GM18517 (cell line): ENCODE measurements around the gene CLEC1A.

Experiments
- ATAC-seq: cut with Tn5 transposase; IDR thresholded peaks from one replicate; pipeline ENCODE4 v1.9.1; 2021; ENCODE audit warnings: mild to moderate bottlenecking, moderate library complexity; ENCODE audit not compliant: unreplicated experiment

Gene CLEC1A

DNA sequence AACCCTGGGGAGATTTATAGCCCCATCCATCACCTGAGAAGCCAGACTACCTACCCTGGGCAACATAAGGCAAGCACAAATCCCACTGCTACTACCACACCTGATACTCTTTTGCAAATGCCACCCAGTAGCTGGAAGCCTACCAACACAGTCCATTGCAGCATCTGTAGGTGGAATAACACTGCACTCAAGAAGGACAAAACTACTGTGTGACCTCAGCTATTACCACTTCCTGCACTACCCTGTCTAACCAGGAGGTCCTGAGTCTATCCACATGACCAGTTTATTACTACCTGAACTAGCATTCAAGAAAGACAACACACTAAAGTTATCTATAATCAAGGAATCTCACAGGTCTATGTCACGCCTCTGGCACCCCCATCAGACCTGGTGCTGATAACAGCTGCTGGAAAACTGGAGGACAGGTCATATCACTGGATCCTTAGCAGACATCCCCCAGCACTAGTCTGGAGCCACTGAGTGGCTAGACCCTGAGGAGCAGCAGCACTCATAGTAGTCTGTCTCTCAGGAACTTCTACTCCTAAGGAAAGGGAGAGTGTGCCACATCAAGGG lies 2.9 kb upstream of the CLEC1A start:
- no peak for ATAC-seq

DNA sequence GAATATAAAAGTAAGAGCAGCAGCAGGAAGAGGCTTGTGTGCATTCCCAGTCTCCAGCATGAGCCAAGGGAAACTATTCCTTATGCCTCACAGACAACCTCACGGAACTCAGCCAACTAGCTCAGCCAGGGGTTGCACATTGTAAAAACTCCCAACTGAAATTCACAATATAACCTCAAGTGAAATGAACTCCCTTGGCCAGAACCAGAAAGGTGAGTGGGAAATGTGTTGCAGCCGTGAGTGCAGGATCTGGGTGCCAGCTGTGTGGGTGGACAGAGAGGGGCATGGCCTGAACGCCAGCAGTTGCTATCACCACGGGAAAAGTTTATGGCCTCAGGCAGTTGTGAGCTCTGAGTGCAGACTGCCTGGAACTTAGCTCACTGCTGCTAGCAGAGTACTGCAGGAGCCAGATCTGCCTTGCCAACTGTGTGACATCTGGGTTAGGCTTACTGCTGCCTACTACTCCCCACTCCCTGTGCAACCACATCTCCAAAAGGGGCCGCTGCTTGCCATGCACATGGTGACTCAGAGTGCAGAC lies 2.3 kb upstream of the CLEC1A start:
- ATAC-seq = no peak

DNA sequence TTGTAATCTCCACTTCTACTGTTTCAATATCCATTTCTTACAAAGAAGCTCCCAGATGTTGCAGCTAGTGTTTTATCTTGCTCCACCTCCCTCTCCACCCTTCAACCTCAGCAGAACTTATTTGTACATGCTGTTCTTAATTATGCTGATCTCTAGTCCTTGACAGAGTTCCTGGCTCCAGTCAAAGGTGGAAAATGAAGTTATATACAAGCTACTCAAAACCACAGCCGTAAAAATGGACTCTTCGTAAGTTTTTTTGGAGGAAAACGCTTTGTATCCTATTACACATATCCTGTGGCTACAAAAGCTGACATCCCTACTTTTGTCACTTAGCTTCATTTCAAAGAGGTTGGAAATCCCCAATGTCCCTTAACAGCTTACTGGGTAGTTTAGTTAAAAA lies 1.3 kb downstream of the CLEC1A start:
- ATAC-seq = no peak

DNA sequence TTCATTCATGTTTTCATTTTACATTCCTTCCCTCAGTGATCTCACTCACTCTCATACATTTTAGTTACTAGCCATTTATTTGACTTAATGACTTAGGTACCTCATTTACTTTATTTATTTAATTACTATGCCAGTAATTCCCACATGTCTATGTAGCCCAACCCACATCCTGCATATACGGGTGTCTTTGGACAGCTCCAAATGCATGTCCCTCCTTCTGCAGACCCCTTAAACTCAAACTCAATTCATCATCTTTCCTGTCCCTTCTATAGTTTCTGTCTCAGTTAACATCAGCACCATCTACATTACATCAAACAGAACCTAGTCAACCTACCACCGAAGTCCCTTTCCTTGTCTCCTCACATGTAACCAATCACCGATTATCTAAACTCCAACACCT lies 2.8 kb downstream of the CLEC1A start:
- no peak for ATAC-seq

DNA sequence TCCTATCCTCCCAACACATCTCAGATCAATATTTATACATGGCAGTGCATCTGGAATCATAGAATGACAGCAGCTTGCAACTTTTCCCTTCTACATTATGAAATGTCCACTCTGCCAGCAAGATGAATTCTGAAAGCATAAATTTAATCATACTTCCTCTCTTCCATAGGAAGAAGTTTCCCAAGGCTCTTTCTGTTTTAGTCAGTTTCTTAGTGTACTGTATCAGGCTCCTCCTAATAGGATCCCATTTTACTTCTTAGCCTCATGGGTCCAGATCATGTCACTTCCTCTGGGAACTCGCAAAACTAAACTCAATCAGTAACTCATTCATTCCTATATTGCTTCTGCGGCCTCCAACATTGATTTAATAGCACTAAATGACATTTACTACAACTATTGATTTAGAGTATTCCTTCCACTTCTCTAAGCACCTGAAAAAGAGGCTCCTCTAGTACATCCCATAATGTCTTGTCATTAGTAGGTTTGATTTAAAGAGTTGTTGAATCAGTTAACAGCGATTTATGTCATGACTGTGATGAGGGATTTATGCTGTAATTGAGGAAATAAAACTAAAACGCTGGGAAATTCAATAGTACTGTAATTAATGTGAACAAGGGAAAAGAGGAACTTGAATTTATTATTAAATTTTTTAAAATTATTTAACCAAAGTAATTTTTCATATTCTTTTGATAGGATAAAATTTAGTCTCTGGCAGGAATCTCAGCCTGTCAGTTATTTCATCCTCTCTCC lies 4.0 kb downstream of the CLEC1A start:
- no peak for ATAC-seq

DNA sequence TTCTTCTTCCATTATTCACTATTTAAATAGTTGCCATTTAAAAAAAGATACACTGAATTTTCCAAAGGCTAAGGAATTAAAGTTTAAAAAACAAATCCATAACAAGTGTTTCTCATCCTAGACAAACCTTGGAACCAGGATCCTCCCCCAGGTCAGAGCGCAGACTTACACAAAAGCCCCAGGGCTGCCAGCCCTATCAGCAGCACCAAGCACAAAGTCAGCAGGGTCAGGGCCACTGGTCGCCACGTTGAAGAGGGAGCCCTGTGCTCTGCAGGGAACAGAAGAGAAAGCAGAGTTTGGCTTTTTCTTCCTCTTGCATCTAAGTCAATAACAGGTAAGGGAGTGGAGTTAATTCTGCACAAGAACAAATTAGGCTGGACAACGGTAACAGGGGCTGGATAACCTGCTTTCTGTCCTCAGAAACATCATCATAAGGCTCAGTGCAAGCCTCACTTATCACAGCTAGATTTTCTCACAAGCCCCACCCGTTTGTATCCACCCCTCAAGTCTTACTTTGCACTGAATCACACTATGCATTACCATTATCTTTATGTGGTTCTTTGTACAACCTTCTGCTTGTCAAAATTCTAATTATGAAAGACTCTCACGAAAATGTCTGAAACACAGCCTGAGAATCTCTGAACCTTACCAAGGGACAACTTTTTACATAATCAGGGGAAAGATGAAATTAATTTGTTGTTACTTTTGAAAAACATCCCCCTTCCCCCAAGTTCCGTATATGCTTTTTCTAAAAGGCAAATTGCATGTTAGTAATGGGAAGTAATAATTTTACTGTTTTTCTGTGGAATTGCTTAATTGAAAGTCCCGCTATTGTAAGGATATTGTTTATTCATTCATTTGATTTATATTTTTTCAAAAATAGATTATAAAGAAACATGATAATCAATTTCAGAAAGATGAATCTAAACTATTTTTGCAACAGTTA lies 9.6 kb downstream of the CLEC1A start:
- no peak for ATAC-seq

DNA sequence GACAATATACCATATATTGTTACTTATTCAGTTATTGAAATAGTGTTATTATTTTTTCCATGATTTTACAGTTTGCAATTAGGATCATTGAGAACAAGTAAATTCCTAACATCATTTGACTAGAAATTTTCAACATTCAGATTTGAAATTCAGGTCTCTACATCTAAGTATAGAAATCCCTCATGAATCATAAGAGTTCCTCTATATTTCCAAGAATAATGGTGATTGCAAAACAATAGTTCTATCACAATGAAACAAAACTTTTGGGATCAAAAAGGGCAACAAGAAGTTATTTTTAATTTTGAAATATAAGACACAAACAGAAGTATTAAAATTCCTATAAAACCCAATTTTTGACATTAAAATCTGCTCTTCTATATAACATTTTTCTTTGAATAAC lies 10.8 kb downstream of the CLEC1A start:
- no peak for ATAC-seq

DNA sequence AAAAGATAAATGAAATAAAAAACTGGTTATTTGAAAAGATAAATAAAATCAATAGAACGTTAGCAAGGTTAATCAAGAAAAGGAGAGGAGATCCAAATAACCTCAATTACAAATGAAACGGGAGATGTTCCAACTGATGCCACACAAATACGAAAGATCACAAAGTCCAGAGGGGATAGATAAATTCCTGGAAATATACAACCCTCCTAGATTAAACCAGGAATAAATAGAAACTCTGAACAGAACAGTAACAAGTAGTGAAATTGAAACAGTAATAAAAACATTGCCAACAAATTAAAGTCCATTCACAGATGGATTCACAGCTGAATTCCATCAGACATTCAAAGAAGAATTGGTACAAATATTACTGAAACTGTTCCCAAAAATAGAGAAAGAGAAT lies 12.4 kb downstream of the CLEC1A start:
- ATAC-seq = no peak

DNA sequence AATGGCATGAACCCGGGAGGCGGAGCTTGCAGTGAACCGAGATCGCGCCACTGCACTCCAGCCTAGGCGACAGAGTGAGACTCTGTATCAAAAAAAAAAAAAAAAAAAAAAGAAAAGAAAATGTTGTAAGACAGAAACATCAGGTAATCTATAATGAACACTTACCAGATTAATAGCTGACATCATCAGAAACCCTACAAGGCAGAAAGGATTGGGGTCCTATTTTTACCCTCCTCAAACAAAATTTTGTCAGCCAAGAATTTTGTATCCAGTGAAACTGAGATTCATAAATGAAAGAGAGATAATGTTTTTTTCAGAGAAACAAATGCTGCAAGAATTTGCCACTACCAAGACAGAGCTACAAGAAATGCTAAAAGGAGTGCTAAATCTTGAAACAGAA lies 14.1 kb downstream of the CLEC1A start:
- no peak for ATAC-seq

DNA sequence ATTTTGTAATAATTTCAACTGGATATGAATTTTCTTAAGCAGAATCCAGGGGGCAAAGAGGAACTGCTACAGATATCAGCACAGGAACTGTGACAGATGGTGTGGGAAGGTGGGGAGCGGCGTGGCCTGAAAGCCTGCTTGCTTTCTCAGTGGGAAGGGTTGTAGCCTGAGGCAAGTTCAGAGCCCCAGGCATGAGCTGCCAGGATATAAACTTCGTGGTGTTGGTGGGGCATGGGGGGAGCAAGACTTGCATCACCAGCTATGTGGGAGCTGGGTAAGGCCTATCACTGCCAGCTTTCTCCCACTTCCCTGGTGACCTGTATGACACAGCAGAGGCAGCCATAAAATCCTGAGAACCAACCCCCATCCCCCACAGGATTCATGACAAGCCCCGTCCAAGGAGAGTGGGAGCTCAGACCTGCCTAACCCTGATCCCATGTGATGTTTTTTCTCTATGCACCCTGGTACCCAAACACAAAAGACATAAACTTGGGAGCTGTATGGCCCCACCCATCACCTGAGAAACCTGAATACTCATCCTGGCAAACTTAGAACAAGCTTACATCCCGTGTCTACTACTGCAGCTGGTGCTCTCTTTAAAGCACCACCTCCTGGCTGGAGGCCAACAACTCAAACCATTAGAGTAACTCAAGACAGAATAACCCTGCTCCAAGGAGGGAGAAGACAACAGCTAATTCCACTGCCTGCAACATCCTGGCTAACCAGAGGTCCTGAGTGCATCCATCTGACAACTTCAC lies 16.5 kb downstream of the CLEC1A start:
- no peak for ATAC-seq

DNA sequence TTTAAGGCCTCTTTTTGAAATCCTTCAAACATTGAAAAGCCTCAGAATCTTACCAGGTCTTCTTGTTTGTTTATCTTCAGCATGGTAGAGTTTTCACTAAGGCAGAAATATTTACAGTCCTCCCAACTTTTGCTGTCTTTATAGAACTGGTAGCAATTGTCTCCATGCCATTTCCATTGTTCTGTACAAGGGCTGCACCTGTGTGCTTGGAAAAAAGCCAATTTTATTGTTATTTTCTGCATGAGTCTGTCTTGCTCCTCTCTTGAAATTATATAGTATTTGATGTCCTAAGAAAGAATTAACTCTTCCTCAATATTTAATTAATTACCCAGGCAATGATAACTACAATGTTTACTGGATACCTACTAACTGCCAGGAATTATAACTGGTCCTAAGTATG lies 23.3 kb downstream of the CLEC1A start:
- no peak for ATAC-seq

DNA sequence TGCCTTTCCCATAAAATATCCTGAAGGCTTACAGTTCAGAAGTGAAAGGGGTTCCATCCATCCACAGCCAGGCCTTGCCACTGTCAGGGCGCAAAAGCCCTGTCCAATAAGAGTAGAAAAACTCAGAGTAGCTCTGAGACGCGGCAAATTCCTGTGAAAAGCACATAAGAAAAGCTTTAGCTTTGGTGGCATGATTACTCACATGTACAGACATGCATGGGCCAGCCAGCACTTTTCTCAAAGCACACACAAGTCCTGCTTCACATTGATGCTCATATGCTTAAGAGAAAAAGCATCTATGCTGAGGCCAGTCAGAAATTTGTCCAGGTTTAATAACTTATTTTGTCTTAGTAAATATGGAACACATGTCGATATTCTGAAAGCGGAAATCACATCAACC lies 25.5 kb downstream of the CLEC1A start:
- ATAC-seq = no peak

DNA sequence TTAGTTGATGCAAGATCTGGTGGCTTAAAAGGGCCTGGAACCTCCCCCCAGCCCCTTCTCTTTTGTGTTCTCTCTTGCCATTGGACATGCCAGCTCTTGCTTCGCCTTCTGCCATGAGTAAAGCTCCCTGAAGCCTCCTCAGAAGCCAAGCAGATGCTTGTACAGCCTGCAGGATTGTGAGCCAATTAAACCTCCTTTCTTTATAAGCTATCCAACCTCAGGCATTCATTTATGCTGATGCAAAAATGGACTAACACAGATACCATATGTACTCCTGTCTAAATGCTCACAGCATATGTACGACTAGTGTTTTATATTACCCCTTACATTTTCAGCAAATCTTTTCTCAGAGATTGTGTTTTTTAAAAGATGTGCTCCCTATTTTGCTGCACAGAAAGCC lies 26.7 kb downstream of the CLEC1A start:
- ATAC-seq = no peak

DNA sequence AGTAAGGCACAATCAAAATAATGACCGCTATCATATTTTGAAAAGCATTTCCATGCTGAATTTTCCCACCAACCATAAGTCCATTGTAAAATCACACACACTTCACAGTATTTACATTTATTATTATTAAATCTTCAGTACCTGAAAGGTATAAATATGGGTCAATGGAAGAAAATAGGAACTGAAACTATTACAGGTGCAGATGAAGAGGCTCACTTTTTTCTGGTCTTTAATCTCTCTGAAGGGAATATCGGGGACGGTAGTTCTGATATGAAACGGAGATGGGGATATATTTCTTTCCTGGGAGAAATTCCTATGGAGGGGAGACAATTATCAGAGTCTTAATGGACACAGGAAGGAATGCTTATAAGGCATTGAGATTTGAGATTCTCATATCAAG lies 28.4 kb downstream of the CLEC1A start:
- no peak for ATAC-seq

DNA sequence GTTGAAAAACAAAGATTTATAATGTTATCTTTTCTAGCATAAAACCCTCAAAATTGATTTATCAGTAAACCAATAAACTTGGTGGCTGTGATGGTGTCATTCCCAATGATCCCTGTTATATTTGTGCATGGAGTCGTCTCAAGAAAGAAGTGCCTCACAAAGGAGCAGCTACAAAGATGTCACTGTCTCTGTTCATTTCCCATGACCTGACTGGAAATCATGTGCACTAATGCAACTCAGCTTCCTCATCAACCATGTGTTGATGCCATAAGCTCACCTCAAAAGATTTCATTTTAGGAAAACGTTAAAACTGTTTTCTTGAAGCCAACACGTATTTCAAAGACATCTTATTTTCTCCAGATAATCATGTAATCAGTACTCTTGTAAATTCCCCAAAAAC lies 28.8 kb downstream of the CLEC1A start:
- ATAC-seq = no peak

DNA sequence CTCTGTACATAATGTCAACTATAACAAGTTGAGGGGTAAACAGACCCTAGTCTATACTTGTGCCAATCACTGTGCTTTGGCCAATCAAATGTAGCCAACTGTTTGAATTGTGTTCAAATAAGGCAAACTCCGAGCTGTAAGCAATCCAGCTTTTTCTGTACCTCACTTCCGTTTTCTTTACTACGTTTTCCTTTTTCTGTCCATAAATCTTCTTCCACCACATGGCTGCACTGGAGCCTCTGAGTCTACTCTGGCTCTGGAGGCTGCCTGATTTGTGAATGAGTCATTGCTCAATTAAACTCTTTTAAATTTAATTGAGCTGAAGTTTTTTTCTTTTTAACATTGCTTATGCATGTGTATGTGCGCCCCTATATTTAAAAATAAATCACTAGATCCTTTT lies 29.7 kb downstream of the CLEC1A start:
- ATAC-seq = no peak

DNA sequence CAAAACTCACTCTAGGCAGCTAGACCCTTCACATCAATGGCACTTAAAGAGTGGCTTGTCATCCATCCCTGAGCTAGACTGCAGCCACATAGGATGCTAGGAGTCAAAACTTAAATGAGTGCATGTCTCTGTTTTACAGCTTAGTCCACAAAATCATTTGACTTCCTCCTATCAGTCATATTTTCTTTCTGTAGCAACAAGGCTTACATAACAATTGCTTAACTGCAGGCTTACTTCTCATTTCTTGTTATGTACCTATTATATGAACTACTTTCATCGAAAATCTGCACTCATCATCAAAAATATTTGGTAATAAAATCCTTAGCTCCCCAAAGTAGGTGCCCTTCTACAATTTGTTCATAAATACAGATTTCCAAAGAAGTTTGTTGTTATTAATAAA lies 30.1 kb downstream of the CLEC1A start:
- no peak for ATAC-seq

DNA sequence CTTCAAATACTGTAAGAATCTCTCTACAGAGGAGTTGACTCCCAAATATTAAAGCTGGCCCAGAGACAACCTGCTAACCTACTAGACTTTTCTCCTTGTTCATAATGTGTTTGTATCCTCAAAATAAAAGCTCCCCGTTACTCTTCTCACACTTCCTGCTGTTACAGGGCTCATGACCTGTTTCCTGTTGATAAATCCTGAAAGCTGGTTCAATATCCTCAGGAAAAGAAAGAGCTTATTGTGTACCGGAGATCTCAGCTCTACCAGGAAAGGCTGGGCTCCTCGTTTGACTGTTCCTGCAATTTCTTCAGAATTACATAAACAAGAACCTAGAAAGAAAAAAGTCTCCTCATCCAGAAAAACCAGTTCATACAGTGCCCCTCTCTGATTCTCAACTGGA lies 30.8 kb downstream of the CLEC1A start:
- no peak for ATAC-seq

DNA sequence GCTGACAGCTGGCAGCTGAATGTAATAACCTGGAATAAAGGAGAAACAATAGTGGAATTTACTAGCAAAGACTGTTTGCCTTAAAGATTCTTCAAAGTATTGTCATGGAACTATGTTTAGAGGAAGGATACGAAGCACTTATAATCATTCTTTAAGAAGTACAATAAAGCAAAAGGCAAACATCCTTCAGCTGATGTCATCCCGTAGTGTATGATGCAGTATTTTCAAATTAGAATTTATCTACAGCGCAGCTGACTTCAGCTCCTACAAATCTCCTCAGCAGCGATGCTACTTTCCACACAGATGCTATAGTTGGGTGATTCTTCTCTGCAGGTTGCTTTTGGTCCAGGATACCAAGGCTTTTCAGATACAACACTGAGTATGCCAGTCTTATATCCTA lies 31.5 kb downstream of the CLEC1A start:
- ATAC-seq = no peak

DNA sequence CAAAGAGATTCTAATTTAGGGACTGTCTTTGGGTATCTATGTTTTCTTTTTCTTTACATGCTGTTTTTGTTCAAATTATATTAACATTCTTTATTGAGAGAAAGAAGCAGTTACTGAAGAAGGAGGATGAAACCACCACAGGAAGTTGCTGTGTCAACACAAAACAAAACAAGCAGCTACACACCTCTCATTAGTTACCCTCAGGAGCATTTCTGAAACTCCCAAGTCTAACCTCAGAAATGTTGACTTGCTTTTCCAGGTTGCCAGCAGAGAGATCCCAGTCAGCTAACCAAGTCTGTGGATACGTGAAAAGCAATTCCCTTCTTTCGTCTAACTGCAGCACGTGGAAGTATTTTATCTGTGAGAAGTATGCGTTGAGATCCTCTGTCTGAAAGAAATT lies 33.5 kb downstream of the CLEC1A start:
- ATAC-seq = no peak

DNA sequence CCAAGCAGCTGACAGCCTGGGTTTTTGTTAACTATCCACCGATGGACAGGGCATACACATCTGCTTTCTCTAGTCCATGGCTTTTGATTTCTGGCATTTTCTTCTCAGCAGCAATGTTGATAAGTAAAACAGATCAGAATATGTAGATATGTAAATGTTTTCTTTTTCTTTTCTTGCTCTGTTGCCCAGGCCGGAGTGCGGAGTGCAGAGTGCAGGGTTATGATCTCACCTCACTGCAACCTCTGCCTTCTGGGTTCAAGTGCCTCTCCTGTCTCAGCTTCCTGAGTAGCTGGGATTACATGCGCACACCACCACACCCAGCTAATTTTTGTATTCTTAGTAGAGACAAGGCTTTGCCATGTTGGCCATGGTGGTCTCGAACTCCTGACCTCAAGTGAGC lies 40.4 kb downstream of the CLEC1A start:
- no peak for ATAC-seq
